HG03565 (cell line): ENCODE results near the gene OR2F2.

Experiments
- ATAC-seq: cut with Tn5 transposase; IDR thresholded peaks from one replicate; pipeline ENCODE4 v1.9.1; 2021; ENCODE audit warnings: mild to moderate bottlenecking, moderate library complexity; ENCODE audit not compliant: unreplicated experiment

Gene OR2F2

DNA sequence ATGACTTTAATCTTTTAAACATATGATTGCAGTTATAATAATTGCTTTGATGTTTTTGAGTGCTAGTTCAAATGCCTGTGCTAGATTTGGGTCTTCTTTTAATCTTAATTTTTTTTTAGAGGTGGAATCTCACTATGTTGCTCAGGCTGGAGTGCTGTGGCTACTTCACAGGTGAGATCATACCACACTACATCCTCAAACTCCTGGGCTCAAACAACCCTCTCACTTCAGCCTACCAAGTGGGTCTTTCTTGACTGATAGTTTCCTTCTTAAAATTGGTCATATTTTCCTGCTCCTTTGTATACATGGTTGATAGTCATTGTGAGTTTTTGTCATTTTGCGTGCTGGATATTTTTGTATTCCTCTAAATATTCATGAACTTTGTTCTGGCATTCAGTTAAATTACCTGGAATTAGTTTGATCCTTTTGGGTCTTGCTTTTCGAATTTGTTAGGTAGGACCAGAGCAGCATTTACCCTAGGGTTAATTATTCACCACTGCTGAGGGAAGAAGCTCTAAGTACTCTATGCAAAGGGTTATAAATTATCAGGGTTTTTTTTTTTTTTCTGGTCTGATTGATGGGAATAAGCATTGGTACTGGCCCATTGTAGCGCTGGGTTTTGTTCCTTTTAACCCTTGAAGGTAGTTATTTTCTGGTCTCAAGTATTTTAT, 21.0 kb upstream of the OR2F2 start:
- ATAC-seq, result no peak

DNA sequence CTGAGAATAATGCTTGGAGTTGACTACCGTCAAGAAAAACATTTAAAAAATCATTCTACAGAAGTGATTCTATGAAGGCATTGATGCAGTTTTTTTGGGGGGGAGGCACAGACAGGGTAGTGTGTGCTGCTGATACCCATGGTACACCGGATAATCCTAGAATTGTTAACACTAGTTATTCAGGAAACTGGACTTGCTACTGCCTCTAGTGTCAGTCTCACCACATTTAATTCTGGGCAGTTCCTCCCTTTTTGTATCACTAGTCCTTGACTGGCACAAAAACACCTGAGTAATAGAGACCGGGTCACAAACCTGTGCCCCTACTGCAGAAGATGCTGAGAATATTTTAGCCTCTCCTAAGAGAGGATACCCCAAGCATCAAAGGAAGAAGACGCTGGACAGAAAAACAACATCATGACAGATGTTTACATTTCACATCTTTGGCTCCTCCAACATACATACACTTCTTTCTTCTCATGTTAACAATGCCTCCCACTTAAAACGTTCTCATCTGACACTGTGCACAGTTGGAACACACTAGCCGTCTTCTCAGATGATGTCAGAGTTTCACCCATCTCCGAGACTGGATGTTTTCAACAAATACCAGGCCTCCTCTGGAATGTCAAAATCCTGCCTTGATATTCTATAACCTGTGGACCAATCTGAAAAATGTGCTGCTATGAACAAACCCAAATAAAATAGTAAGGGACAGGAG, 19.9 kb upstream of the OR2F2 start:
- ATAC-seq, result no peak

DNA sequence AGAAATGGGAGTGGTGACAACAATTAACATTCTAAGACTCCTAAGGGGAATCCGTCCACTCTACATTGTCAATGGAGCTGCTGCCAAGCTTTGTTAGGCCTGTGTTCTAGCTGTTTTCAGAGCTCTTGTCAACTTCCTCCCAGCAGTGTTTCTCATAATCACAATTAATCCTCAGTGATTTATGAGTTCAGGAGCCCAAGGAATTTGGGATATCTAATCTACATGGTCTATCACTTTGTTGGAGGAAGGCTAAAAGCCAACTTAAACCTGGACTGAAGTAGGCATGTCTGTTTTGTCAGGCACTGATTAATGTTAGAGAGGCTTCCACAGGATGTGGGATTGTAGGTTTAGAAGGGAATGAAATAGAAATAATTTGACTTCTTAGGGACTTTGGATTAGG, 10.2 kb upstream of the OR2F2 start:
- ATAC-seq, result no peak

DNA sequence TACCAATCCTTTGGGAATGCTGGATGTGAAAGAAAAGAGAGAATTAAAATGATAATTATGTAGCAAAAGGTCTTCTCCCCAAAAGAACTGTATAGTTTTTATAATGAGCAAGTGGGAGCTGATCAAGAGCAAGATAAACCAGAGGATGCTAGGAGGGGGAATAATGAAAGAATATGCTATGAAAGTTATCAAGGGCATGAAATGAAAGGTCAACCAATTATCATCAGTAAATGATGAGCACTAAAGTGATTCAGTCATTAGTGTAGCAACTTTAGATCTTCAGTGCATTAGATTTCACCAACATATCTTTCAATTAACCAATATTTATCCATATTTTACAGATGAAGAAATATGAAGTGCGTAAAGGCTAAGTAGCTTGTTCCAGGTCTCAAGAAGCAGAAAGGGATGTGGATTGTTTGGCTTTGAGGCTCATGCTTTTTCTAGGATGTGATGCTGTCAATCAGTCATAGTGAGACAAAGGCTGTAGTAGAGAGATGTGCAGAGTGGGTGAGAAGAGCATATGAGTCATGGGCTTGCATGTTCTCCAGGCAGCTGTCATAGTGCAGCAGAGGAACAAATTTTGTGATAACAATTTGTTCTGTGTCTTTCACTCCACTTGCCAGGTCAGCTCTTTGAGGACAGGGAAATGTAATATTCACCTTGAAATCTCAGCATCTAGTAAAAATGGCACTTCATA, 5.7 kb upstream of the OR2F2 start:
- peak; percentile 71 for ATAC-seq

DNA sequence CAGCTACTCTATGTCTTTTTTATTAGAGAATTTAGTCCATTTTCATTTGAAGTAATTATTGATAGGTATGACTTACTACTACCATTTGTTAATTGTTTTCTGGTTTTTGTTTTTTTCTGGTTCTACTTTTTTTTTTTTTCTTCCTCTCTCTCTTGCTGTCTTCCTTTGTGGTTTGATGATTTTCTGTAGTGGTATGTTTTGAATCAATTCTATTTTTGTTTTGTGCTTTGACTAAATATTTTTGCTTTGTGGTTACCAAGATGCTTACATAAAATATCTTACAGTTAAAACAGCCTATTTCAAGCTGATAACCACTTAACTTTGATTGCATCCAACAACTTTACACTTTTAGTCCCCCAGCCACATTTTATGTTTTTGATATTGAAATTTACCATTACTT, 3.3 kb upstream of the OR2F2 start:
- no peak for ATAC-seq

DNA sequence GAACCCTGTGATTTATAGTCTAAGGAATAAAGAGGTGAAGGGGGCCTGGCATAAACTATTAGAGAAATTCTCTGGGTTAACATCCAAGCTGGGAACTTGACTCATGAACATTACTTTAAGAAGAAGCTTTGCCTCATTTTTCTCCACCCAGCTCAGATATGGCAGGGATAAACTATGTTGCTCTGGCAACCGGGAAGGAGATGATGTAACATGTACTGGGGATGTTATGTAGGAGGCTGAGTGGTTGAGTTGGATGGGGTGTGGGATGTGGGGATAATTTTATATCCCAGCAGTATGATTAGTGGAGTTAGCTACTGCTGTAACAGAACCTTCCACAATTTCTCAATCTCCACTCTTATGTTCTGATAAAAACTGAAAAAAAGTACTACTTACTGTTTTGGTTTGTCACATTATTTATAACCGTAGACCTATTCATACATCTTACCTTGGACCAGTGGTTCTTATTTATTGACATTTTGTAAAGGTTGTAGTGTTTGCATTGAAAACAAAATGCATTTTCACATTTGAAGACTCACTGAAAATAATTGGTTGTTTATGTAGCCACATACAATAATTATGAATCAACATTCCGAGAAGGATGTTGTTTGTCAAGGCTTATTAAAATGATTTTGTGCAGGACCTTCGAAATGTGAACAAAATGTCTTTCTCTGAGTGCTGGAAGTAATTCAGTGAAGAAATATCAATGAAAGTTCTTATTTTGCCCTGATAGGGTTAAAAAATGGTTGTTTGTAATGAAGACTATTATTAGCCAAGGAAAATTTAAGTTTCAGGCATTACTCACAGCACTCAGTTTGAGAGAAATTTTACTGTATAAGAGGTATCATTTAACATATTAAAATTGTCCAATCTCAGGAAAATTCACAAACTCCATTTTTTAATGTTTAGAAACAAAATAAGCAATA, 1.3 kb downstream of the OR2F2 start:
- no peak for ATAC-seq

DNA sequence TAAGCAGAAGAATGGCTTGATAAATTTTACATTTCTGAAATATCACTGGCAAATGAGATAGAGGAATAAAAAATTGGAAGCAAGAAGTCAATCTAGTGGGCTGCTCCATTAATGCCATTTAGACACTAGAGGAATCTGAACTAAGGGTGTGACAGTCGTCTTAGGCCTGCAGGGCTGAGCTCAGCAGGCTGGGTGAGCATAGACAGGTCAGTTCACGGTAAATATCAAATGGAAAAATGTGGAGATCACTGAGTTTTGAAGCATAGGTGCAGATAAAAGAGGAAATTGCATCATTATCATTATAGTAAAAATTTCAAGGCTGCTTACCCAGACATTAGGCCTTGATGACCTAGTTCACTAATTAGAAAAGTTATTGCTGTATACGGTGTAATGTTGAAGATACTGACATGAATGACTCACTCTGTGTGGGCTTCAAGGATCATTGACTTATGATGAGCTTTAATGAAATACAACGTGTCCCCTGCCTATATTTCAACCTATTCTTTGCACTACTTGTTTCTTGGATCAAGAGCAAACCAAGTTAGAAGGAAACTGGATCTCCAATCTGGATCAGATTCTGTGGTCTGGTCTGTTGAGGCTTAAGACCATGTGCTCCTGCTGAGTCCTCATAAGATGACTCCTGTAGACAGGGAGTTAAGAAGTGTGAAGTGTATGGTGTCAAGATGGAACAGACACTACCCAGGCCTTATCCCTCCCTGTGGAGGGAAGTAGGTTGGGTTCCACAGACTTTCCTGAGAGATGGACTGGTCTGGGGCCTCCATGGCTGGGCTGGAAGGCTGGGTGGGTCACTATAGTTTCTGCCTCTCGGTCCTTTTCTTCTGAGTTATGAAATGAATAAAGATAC, 3.6 kb downstream of the OR2F2 start:
- ATAC-seq, result no peak

DNA sequence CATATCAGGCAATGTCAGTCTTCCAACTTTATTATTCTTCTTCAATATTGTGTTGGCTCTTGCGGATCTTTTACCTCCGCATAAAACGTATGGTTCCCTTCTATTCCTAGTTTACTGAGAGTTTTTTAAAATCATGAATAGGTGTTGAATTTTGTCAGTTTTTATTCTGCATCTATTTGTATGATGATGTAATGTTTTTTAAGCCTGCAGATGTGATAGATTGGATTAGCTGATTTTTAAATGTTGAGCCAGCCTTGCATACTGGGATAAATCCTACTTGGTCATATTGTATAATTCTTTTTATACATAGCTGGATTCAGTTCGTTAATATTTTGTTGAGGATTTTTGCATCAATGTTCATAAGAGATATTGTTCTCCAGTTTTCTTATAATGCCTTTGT, 10.4 kb downstream of the OR2F2 start:
- no peak for ATAC-seq

DNA sequence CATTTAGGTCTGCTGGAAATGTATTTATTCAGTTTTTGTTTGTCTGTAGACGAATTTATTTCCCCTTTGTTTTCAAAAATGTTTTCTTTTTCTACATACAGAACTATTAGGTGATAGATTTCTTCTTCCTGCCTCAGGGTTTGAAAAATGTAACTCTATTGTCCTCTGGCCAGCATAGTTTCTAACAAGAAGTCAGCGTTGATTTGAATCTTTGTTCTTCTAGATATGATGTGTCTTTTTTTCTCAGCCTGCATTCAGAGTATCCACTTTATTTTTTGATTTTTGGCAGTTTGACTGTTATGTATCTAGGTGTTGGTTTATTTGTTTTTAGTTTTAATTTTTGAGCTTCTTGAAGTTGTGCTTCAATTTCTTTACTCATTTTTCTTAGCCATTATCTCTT, 12.1 kb downstream of the OR2F2 start:
- ATAC-seq, result no peak

DNA sequence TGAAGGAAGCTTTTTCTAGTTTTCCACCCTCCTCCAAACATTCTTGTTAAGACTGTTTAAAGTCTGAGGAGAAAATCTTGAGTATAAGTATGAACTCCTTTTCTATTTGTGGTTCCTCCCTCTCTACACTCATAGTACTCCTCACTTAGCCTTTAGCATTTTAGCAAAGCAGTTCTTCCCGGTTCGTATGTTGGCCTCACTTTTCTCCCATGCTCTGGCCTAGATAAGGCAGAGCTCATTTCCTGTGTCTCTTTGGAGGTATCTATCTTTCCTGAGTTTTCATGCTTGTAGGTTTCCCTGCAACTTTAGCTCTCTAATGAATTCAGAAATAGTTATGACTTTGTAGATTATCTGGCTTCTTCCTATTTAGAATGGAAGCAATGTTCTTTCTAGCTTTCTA, 13.7 kb downstream of the OR2F2 start:
- no peak for ATAC-seq

DNA sequence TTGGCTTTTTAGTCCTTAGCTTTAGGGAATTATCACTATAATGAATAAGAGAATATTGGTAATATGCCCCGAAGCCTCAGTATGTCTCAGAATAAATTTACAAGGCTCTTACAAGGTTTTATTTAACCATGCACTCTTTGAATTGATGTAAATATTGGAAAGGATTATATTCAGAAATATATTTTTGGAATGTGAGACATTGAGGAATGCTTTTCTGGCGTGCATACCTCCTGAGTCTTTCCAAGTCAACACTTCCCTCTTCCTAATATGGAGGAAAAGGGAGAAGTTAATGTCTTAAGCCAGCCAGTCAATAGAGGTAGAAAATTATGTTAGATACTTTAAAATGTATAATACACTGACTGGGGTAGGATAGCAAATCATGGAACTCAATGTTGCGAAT, 18.4 kb downstream of the OR2F2 start:
- no peak for ATAC-seq

DNA sequence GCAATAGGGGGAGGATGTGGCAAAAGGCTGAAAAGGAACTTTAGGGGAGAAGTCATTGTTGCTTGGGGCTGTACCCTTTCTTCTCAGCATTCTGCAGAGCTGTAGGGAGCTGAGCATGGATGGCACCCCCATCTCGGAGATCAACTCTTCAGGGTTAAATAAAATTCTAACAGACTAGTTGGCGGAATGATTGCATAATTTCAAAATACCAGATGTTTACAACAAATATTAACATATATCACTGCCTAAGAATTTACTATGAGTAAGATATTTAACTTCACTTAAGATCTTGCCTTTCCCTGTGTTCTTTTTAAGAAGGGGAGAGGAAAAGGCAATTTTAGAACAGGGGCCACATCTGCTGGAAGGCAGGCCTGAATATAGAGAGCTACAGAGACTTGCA, 19.1 kb downstream of the OR2F2 start:
- no peak for ATAC-seq

DNA sequence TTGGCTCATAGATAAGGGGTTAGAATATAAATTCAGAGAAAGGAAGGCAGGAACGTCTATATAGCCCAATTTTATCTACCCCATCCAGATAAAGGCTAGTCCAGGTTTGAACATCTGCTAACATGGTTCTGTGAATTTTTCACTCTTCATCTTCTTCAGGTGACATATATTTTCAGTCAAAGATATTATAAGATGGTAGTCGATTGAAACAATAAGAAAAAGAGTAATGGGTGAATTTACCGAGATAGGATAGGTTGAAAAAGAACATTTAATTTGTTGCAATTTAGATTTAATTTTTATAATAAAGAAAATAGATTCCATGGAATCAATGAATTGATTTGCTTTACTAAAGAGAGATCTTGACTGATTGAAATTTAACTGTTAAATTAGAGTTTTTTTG, 19.5 kb downstream of the OR2F2 start, which contains the start of gene OR2F1:
OR2F1 (plus strand) TSS at position 301 of the 400 bp plus-strand sequence. CDS start 5,127 bp downstream, outside the sequence.
- ATAC-seq, result no peak

DNA sequence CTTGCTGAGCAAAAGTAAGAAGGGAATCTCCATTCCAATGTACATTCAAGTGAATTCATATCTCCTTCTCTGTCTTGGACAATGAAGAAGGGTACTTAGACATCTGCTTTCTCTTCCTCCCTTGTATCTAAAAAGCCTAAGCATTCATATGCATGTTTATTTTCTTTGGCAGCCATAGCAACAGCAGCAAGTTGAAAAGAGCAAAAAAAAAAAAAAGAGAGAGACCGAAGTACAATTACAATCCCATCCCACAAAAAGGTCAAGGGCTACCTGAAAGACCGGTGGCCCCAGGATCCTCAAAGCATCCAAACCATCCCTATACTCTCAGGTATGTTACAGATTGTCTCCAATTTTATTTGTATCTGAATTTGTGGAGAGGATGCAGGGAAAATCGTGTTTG, 23.7 kb downstream of the OR2F2 start:
- no peak for ATAC-seq

DNA sequence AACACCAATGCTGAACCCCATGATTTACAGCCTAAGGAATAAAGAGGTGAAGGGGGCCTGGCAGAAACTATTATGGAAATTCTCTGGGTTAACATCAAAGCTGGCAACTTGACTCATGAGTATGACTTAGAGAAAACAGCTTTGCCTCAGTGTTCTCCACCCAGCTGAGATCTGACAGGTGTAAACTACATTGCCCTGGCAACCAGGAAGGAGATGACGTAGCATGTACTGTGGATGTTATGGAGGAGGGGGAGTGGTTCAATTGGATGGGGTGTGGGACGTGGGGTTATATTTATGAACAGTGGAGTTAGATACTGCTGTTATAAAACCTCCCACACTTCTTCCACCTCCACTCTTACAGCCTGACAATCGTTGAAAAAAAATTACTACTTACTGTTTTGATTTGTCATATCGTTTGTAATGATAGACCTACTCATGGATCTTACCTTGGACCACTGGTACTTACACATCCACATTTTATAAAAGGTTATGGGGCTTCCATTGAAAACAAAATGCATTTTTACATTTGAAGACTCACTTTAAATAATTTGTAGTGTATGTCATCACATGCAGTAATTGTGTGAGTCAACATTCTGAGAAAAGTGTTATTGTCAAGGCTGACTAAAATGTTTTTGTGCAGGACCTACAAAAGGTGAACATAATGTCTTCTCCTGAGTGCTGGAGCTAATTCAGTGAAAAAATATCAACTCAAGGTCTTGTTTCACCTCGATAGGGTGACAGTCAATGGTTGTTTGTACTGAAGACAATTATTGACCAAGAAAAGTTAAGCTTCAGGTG, 26.0 kb downstream of the OR2F2 start:
- no peak for ATAC-seq

DNA sequence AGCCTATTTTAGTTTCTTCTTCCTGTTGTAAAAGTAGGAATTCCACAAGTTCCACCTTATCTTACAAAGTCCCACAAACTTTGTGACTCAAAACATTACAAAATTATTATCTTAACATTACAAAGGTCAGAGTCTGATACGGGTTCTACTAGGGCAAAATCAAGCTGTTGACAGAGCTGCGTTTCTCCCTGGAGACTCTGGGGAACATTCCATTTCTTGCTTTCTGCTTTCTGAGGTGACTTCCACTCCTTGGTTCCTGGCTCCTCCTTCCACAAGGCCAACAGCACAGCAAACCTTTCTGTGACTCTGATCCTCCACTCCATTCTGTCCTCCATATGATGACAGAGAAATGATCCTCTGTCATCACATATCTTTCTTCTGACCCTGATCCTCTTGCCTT, 30.2 kb downstream of the OR2F2 start:
- no peak for ATAC-seq

DNA sequence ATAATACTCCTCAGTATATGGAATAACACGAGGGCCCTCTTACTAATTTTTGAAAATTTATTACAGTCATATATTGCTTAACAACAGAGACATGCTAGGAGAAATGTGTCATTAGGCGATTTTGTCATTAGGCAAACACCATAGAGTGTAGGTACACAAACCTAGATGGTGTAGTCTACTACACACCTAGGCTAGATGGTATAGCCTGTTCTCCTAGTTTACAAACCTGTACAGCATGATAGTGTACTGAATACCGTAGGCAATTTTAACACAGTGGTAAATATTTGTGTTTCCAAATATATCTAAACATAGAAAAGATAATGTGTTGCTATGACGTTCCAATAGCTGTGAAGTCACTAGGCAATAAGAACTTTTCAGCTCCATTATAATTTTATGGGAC, 32.4 kb downstream of the OR2F2 start:
- ATAC-seq, result no peak

DNA sequence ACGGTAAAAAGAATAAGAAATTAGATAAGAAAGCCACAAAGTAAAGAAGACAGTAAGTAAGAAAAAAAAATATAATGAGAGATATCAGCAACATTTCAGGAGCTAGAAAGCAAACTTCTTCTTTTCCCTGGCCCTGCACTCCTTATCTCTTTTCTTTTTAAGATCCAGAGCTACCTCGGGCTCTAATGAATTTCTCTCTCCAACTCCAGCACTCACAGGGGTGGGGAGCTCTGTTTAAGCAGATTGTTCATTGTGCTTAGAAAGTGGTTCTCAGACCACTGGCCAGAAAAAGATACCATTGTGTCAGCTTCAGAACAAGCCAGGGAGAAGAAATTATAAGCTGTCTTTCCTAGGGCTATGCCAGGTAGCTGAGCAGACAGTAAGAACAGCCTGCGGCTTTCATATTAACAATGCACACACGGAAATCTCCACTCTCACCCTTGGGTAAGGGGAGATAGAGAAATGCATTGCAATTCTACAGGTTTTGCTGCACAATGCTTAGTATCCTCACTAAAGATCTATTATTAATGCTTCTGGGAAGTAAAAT, 38.9 kb downstream of the OR2F2 start:
- no peak for ATAC-seq

DNA sequence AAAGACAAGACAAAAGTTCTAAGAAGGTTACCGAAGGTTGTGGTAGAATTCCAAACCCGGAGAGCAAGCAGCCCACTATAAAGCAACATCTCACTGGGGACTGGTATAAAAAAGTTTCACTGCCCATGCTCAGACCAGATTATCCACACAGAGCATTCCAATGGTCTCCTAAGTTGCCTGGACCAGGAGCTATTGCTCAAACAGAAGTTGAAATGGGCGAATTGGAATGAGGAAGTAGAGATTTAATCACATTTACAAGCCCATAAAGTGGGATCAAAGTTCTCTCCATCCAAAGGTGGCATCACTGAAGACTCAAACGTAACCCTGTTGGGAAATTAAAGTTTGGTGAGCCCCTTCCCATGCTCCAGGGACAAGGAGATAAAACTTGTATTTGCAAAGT, 39.4 kb downstream of the OR2F2 start:
- no peak for ATAC-seq
